H1 (cell line): Measurements from ENCODE around the gene LONP2. TPM values are rescaled to one million over a fixed set of nuclear protein-coding genes. Genes with fewer than 3 reads are reported as not detected.

Source experiments
- CTCF ChIA-PET: fragments of 300-600 bp; sonication (Branson Sonifier 250); formaldehyde crosslinking; loops from one replicate; lab custom pipeline; 2021; ENCODE audit not compliant: partially characterized antibody; lab: Charles Lee
- POLR2A ChIA-PET: fragments of 300-600 bp; sonication (Branson Sonifier 250); formaldehyde crosslinking; loops from one replicate; lab custom pipeline; 2021; ENCODE audit warnings: inconsistent platforms; ENCODE audit not compliant: partially characterized antibody; lab: Charles Lee
- DNase-seq, 2 experiments: peaks; one replicate each; pipeline versions ENCODE4 v3.0.0 to v3.0.0-alpha.2; 2010 to 2022; ENCODE audit warnings: low spot score in 2 of 2, low read depth in 1 of 2, mixed read lengths in 1 of 2
- FAIRE-seq: peaks from 2 replicates; lab custom pipeline; 2011; peaks lifted over from hg19 to GRCh38; lab: Jason Lieb, UNC
- H2AFZ ChIP-seq: 2 replicates; pipeline ENCODE4 v1.8.1; 2012; ENCODE audit warnings: low read length, inconsistent platforms
- H2AK5ac ChIP-seq: 2 replicates; pipeline ENCODE4 v1.6.1; 2013; ENCODE audit warnings: low read depth, low read length
- H2BK120ac ChIP-seq: replicated peaks from 2 replicates; pipeline ENCODE3; 2013; ENCODE audit warnings: low read depth, low read length, inconsistent platforms
- H2BK12ac ChIP-seq: 2 replicates; pipeline ENCODE4 v1.6.1; 2013; ENCODE audit warnings: low read depth, low read length
- H2BK15ac ChIP-seq: 2 replicates; pipeline ENCODE4 v1.6.1; 2013; ENCODE audit warnings: low read length
- H2BK20ac ChIP-seq: 2 replicates; pipeline ENCODE4 v1.6.1; 2013; ENCODE audit warnings: low read length
- H2BK5ac ChIP-seq: 2 replicates; pipeline ENCODE4 v1.6.1; 2013; ENCODE audit warnings: low read depth, low read length
- H3K14ac ChIP-seq: 2 replicates; pipeline ENCODE4 v1.6.1; 2013; ENCODE audit warnings: inconsistent platforms; ENCODE audit not compliant: insufficient read length
- H3K18ac ChIP-seq: 2 replicates; pipeline ENCODE4 v1.6.1; 2013; ENCODE audit warnings: low read length; ENCODE audit errors: extremely low read depth
- H3K23ac ChIP-seq: 2 replicates; pipeline ENCODE4 v1.6.1; 2013; ENCODE audit warnings: inconsistent platforms; ENCODE audit not compliant: insufficient read length
- H3K23me2 ChIP-seq: 2 replicates; pipeline ENCODE4 v1.6.1; 2013; ENCODE audit warnings: low read depth, low read length
- H3K27ac ChIP-seq: 2 replicates; pipeline ENCODE4 v1.6.1; 2011; ENCODE audit warnings: low read depth, low read length, inconsistent platforms
- H3K27me3 ChIP-seq, 4 experiments: replicated peaks in 1 of 4; 1 replicate in 1 of 4; 2 replicates in 3 of 4; pipeline versions ENCODE4 v1.6.1 to v1.8.1; 2011 to 2013; ENCODE audit warnings: low read length in 3 of 4, mild to moderate bottlenecking in 3 of 4, inconsistent platforms in 2 of 4, mixed read lengths in 2 of 4, moderate library complexity in 1 of 4; ENCODE audit not compliant: control insufficient read depth in 3 of 4, insufficient read depth in 3 of 4; ENCODE audit errors: extremely low read depth in 1 of 4
- H3K36me3 ChIP-seq, 4 experiments: 2 replicates each; pipeline versions ENCODE4 v1.6.1 to v1.8.1; 2011 to 2013; ENCODE audit warnings: mild to moderate bottlenecking in 4 of 4, low read length in 3 of 4, moderate library complexity in 2 of 4, control low read depth in 1 of 4, inconsistent platforms in 1 of 4; ENCODE audit not compliant: insufficient read depth in 4 of 4, control insufficient read depth in 2 of 4
- H3K4ac ChIP-seq: replicated peaks from 2 replicates; pipeline ENCODE3; 2013; ENCODE audit warnings: low read length, low read depth, mixed read lengths, inconsistent platforms; ENCODE audit not compliant: insufficient read length
- H3K4me1 ChIP-seq, 4 experiments: replicated peaks in 1 of 4; 1 replicate in 1 of 4; 2 replicates in 3 of 4; pipeline versions ENCODE4 v1.6.1 to v1.8.1; 2011 to 2013; ENCODE audit warnings: low read length in 3 of 4, inconsistent platforms in 2 of 4, mixed read lengths in 1 of 4; ENCODE audit not compliant: insufficient read depth in 4 of 4, control insufficient read depth in 3 of 4
- H3K4me2 ChIP-seq, 2 experiments: 2 replicates each; pipeline versions ENCODE4 v1.6.1 to v1.8.1; 2011 to 2013; ENCODE audit warnings: low read depth in 2 of 2, low read length in 2 of 2, control low read depth in 1 of 2, inconsistent platforms in 1 of 2, mild to moderate bottlenecking in 1 of 2; ENCODE audit not compliant: insufficient read depth in 1 of 2
- H3K4me3 ChIP-seq, 4 experiments: fragments of 200-600, 300-600 bp in 1 of 4; sonication (generic), shearing (Covaris generic), sonication (Bioruptor Twin) in 1 of 4; 2 replicates each; pipeline versions ENCODE4 v1.5.1 to v1.8.1; 2011 to 2016; ENCODE audit warnings: low read length in 4 of 4, low read depth in 3 of 4, control low read depth in 2 of 4, inconsistent platforms in 2 of 4, mild to moderate bottlenecking in 2 of 4, mixed read lengths in 1 of 4, moderate library complexity in 1 of 4; ENCODE audit not compliant: insufficient read depth in 2 of 4; ENCODE audit errors: extremely low read depth in 1 of 4
- H3K56ac ChIP-seq: replicated peaks from 2 replicates; pipeline ENCODE3; 2013; ENCODE audit warnings: low read depth, mild to moderate bottlenecking, mixed read lengths, low read length, inconsistent platforms; ENCODE audit not compliant: insufficient read length
- H3K79me1 ChIP-seq: 2 replicates; pipeline ENCODE4 v1.6.1; 2013; ENCODE audit warnings: low read depth, low read length, control low read depth
- H3K79me2 ChIP-seq, 2 experiments: 2 replicates each; pipeline versions ENCODE4 v1.6.1 to v1.8.1; 2012 to 2013; ENCODE audit warnings: low read length in 2 of 2, mild to moderate bottlenecking in 2 of 2, inconsistent platforms in 1 of 2; ENCODE audit not compliant: insufficient read depth in 2 of 2, control insufficient read depth in 1 of 2
- H3K9ac ChIP-seq, 4 experiments: replicated peaks in 1 of 4; 1 replicate in 1 of 4; 2 replicates in 3 of 4; pipeline versions ENCODE4 v1.6.1 to v1.8.1; 2011 to 2013; ENCODE audit warnings: low read depth in 3 of 4, low read length in 3 of 4, control low read depth in 2 of 4, mild to moderate bottlenecking in 2 of 4, moderate library complexity in 2 of 4, inconsistent platforms in 1 of 4; ENCODE audit errors: extremely low read depth in 1 of 4
- H3K9me3 ChIP-seq, 2 experiments: 2 replicates each; pipeline versions ENCODE4 v1.6.1 to v1.8.1; 2012 to 2013; ENCODE audit warnings: mild to moderate bottlenecking in 2 of 2, moderate library complexity in 2 of 2, control low read depth in 1 of 2, inconsistent platforms in 1 of 2, low read depth in 1 of 2, low read length in 1 of 2, mixed read lengths in 1 of 2; ENCODE audit not compliant: insufficient read depth in 2 of 2
- H4K20me1 ChIP-seq, 2 experiments: replicated peaks in 1 of 2; 2 replicates each; pipeline versions ENCODE3 to v1.8.1; 2011 to 2013; ENCODE audit warnings: inconsistent platforms in 2 of 2, low read length in 2 of 2, mild to moderate bottlenecking in 1 of 2; ENCODE audit not compliant: insufficient read depth in 2 of 2, control insufficient read depth in 1 of 2
- H4K5ac ChIP-seq: 2 replicates; pipeline ENCODE4 v1.6.1; 2013; ENCODE audit warnings: low read length, low read depth, mixed read lengths, inconsistent platforms; ENCODE audit not compliant: insufficient read length
- H4K8ac ChIP-seq: 2 replicates; pipeline ENCODE4 v1.8.0; 2013; ENCODE audit warnings: mild to moderate bottlenecking, moderate library complexity, low read length, inconsistent platforms; ENCODE audit not compliant: insufficient read depth; ENCODE audit errors: extremely low read depth
- H4K91ac ChIP-seq: replicated peaks from 2 replicates; pipeline ENCODE3; 2013; ENCODE audit warnings: low read length, mixed read lengths, inconsistent platforms; ENCODE audit not compliant: insufficient read length
- BACH1 ChIP-seq: IDR thresholded peaks from 2 replicates; pipeline ENCODE4 v1.6.1; 2012; ENCODE audit warnings: low read length, improper control_type of control experiment
- CBX5 ChIP-seq: fragments of 300-800, 300-1000 bp; sonication (generic); IDR thresholded peaks from 2 replicates; pipeline ENCODE4 v1.7.1; 2016; ENCODE audit warnings: antibody characterized with exemption, low read length, low read depth
- POU5F1 ChIP-seq: IDR thresholded peaks from 2 replicates; pipeline ENCODE4 v1.6.1; 2011; ENCODE audit warnings: low read depth, mild to moderate bottlenecking, low read length, moderate library complexity
- SIX5 ChIP-seq: IDR thresholded peaks from 2 replicates; pipeline ENCODE4 v1.6.1; 2011; ENCODE audit warnings: mild to moderate bottlenecking, low read depth, low read length
- SP4 ChIP-seq: IDR thresholded peaks from 2 replicates; pipeline ENCODE4 v1.6.1; 2012; ENCODE audit warnings: low read length, inconsistent platforms
- SRF ChIP-seq: IDR thresholded peaks from 2 replicates; pipeline ENCODE4 v1.6.1; 2011; ENCODE audit warnings: mild to moderate bottlenecking, low read depth, low read length, moderate library complexity
- WGBS, 2 experiments: shearing (Covaris generic) in 1 of 2; methylation state at CpG; one replicate each; pipeline versions ENCODE4 v1.1.6 to v1.1.7; 2013 to 2015; ENCODE audit warnings: low lambda C conversion rate in 2 of 2, mixed read lengths in 2 of 2, inconsistent platforms in 1 of 2, low coverage in 1 of 2, missing lambda C conversion rate in 1 of 2; ENCODE audit not compliant: insufficient replicate concordance in 2 of 2, insufficient coverage in 1 of 2, insufficient read length in 1 of 2; ENCODE audit errors: extremely low coverage in 1 of 2, missing lambda C conversion rate in 1 of 2; 5-methylcytosine and 5-hydroxymethylcytosine counted together
- polyA plus RNA-seq, 7 experiments: library from polyadenylated mRNA; depleted of rRNA in 3 of 7; stranded (reverse) in 5 of 7; unstranded in 2 of 7; fragments of >200 nt in 5 of 7; fragments of 200-250 nt in 2 of 7; gene quantifications; 1 replicate in 5 of 7; 2 replicates in 1 of 7; 4 replicates in 1 of 7; pipeline versions ENCODE4 v1.2.1 to v1.2.3, GENCODE V29; 2011 to 2013; ENCODE audit warnings: missing spikeins in 2 of 7, mixed read lengths in 2 of 7
- total RNA-seq: library from RNA; stranded (reverse); fragmentation: NEBNext Ultra II Directional; extraction: Animal tissue kit (Norgen Biotek cat#: 25700); gene quantifications from 2 replicates; pipeline ENCODE4 v1.2.1, GENCODE V29; 2021

LONP2 gene
- total and polyA plus RNA-seq, 2 of the 8 experiments (the other 6 are each of a cell fraction or from before 2014, with no cell fraction given), result 8.1 to 23.1 TPM

DNA sequence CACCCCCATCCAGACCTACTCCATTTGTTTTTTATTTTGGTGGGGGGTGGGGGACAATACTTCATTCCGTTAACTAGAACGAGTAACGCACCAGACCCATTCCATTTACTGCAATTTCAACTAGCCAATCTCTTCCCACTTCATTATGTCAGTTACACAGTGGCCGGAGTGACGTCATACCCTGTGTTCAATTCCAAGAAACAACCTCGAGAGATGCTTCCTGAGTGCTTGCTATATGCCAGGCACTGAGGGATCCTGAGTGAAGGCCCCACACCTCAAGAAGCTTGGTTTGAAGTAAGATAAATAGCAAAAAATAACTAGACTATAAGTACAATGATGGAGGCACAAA lies 150.2 kb downstream of the LONP2 start:
- H2AK5ac ChIP-seq, result no peak overlapping the region
- no peak overlapping the region for H3K9ac ChIP-seq
- H3K4me2 ChIP-seq, result no peak overlapping the region
- no peaks in the 10 kb centered on the region; a peak in 1 of 7 replicates for H3K27me3 ChIP-seq
- no peaks in the 10 kb centered on the region for H3K79me2 ChIP-seq
- WGBS, 2 experiments, result 92% methylated on average over 6 of the region's 6 CpGs; no CpG with 5 or more reads in 1 of the 2 experiments
- H3K4ac ChIP-seq, result no peak overlapping the region
- no peak overlapping the region for H3K18ac ChIP-seq
- no peaks in the 10 kb centered on the region for H3K36me3 ChIP-seq
- H2AFZ ChIP-seq, result no peak overlapping the region; the same call in 1 of the 2 replicates
- ChIA-PET POLR2A (interaction anchor here (1.2 to 2.7 kb wide), 3 partner anchors 8 to 28 kb away, joined by 3 to 20 read pairs (median 8); partner anchors contain the start of gene SIAH1), CTCF (interaction anchor here (1.4 kb wide), 1 partner anchor 61 kb away, joined by 3 read pairs; no protein-coding TSS in a partner anchor)
- H4K8ac ChIP-seq, result no peak overlapping the region
- no peaks in the 10 kb centered on the region for H3K4me1 ChIP-seq
- no peak for FAIRE-seq
- H2BK15ac ChIP-seq, result no peak overlapping the region
- H3K9me3 ChIP-seq, result no peaks in the 10 kb centered on the region
- no peak overlapping the region for H3K56ac ChIP-seq
- no peaks in the 10 kb centered on the region for H3K23me2 ChIP-seq
- no peak overlapping the region for H2BK20ac ChIP-seq
- H3K27ac ChIP-seq, result no peak overlapping the region
- H3K79me1 ChIP-seq, result no peaks in the 10 kb centered on the region
- no peak overlapping the region for H4K5ac ChIP-seq
- H3K14ac ChIP-seq, result no peak overlapping the region
- no peak for DNase-seq
- TF ChIP-seq POU5F1, result no peak
- no peak for TF ChIP-seq SP4
- TF ChIP-seq SIX5, result no peak
- no peak for TF ChIP-seq SRF
- TF ChIP-seq BACH1, result no peak
- no peak for TF ChIP-seq CBX5
- H2BK5ac ChIP-seq, result no peak overlapping the region
- no peaks in the 10 kb centered on the region for H4K20me1 ChIP-seq
- H4K91ac ChIP-seq, result no peak overlapping the region
- H3K23ac ChIP-seq, result no peak overlapping the region
- H2BK12ac ChIP-seq, result no peak overlapping the region
- H2BK120ac ChIP-seq, result no peak overlapping the region
- H3K4me3 ChIP-seq, result no peak overlapping the region
